Measurements from ENCODE around the gene ASXL2.
"Not testable (repeated sequence)": the region's sequence is repeated elsewhere in the genome, so short reads cannot be mapped to it uniquely, and the experiment has no call there.

- not testable (repeated sequence) for TF ChIP-seq ZNF274 (IDR thresholded peaks at IDR 0.05; ENCODE audit: low read depth, low read length); YY1 (IDR thresholded peaks at IDR 0.05; ENCODE audit: insufficient read depth, insufficient read length); SUZ12 (IDR thresholded peaks at IDR 0.05; ENCODE audit: extremely low read depth, insufficient read depth, insufficient read length)
Observed at GRCh38 chr2:25917411-25917810, 39.1 kb upstream of the ASXL2 start.

All from NT2/D1 (cell line).